GM18907 (cell line): Measurements from ENCODE around the gene TMEM213.
A peak's percentile ranks its signal among the peaks of the same experiment; 100 is the strongest.

Experiments used
- ATAC-seq: cut with Tn5 transposase; IDR thresholded peaks from one replicate; pipeline ENCODE4 v1.9.1; 2021; ENCODE audit warnings: mild to moderate bottlenecking, moderate library complexity; ENCODE audit not compliant: unreplicated experiment

Gene TMEM213

GRCh38 chr7:138797715-138798320, at the start of gene TMEM213, which contains the start of gene ATP6V0A4:
TMEM213 (plus strand) TSS chr7:138797994; CDS start chr7:138798105, 111 bp downstream.
ATP6V0A4 (minus strand) TSS chr7:138798196; CDS start chr7:138771247, 26,949 bp downstream.
- no peak for ATAC-seq

- ATAC-seq = no peak
These were observed 49.1 kb upstream of the TMEM213 start for GRCh38 chr7:138748666-138749065.

- no peak for ATAC-seq
These were observed 47.8 kb upstream of the TMEM213 start for GRCh38 chr7:138749960-138750359.

GRCh38 chr7:138750473-138750872, 47.3 kb upstream of the TMEM213 start:
- ATAC-seq = no peak

GRCh38 chr7:138750901-138751464, 46.8 kb upstream of the TMEM213 start:
- no peak for ATAC-seq

GRCh38 chr7:138752518-138753149, 45.2 kb upstream of the TMEM213 start:
- ATAC-seq = peak; percentile 94

GRCh38 chr7:138753150-138753518, 44.7 kb upstream of the TMEM213 start:
- ATAC-seq = no peak

- ATAC-seq = no peak
These were observed 44.2 kb upstream of the TMEM213 start for GRCh38 chr7:138753610-138754009.

- no peak for ATAC-seq
These were observed 42.5 kb upstream of the TMEM213 start for GRCh38 chr7:138755331-138755747.

- ATAC-seq = no peak
These were observed 41.8 kb upstream of the TMEM213 start for GRCh38 chr7:138755842-138756590.

GRCh38 chr7:138756591-138757242, 41.1 kb upstream of the TMEM213 start:
- no peak for ATAC-seq

GRCh38 chr7:138768241-138768640, 29.6 kb upstream of the TMEM213 start:
- no peak for ATAC-seq

- ATAC-seq = no peak
These were observed 26.9 kb upstream of the TMEM213 start for GRCh38 chr7:138770904-138771303.

- ATAC-seq = no peak
These were observed 24.6 kb upstream of the TMEM213 start for GRCh38 chr7:138773176-138773575.

- no peak for ATAC-seq
These were observed 24.0 kb upstream of the TMEM213 start for GRCh38 chr7:138773817-138774216.

GRCh38 chr7:138776166-138776833, 21.5 kb upstream of the TMEM213 start:
- ATAC-seq = no peak

- ATAC-seq = no peak
These were observed 16.8 kb upstream of the TMEM213 start for GRCh38 chr7:138781004-138781403.

- no peak for ATAC-seq
These were observed 13.1 kb upstream of the TMEM213 start for GRCh38 chr7:138784692-138785091.

- no peak for ATAC-seq
These were observed 12.0 kb upstream of the TMEM213 start for GRCh38 chr7:138785587-138786437.
